SK-N-SH treated with all-trans-retinoic acid at 6 μM for 48 hours (cell line): ENCODE results near the gene ABHD17B.

ENCODE experiments used
- ATAC-seq: fragments of 200-7000 bp; cut with Tn5 transposase; 3 replicates; pipeline ENCODE4 v1.9.1; 2020; ENCODE audit warnings: mild to moderate bottlenecking, moderate library complexity
- ARNTL ChIP-seq: fragments of 450-650 bp; formaldehyde crosslinking; IDR thresholded peaks from 2 replicates; pipeline ENCODE4 v1.5.0; 2020; ENCODE audit warnings: low read depth, mild to moderate bottlenecking, moderate library complexity, borderline replicate concordance
- BACH2 ChIP-seq: fragments of 250-450 bp; sonication (Bioruptor Pico); IDR thresholded peaks from 2 replicates; pipeline ENCODE4 v1.9.0; 2021; ENCODE audit warnings: mild to moderate bottlenecking, borderline replicate concordance
- CREB5 ChIP-seq: fragments of 250-450 bp; sonication (Bioruptor Pico); IDR thresholded peaks from 2 replicates; pipeline ENCODE4 v1.5.1; 2020; ENCODE audit warnings: low read depth, mild to moderate bottlenecking, moderate library complexity
- CSDC2 ChIP-seq: fragments of 250-450 bp; sonication (Bioruptor Pico); IDR thresholded peaks from 2 replicates; pipeline ENCODE4 v1.5.0; 2020; ENCODE audit warnings: mild to moderate bottlenecking, moderate library complexity
- CSRNP3 ChIP-seq: fragments of 250-450 bp; sonication (Bioruptor Pico); IDR thresholded peaks from 2 replicates; pipeline ENCODE4 v1.5.1; 2021; ENCODE audit warnings: mild to moderate bottlenecking, moderate library complexity
- ESRRG ChIP-seq: fragments of 250-450 bp; sonication (Bioruptor Pico); IDR thresholded peaks from 2 replicates; pipeline ENCODE4 v1.6.1; 2021; ENCODE audit warnings: mild to moderate bottlenecking
- ISL1 ChIP-seq: fragments of 250-450 bp; sonication (Bioruptor Pico); IDR thresholded peaks from 2 replicates; pipeline ENCODE4 v2.1.2; 2022; ENCODE audit warnings: mild to moderate bottlenecking, moderate library complexity
- OSR1 ChIP-seq: fragments of 250-450 bp; sonication (Bioruptor Pico); IDR thresholded peaks from 2 replicates; pipeline ENCODE4 v1.8.0; 2022; ENCODE audit warnings: moderate library complexity, mild to moderate bottlenecking, inconsistent platforms
- PATZ1 ChIP-seq: fragments of 250-450 bp; sonication (Bioruptor Pico); IDR thresholded peaks from 2 replicates; pipeline ENCODE4 v1.8.0; 2020; ENCODE audit warnings: mild to moderate bottlenecking, moderate library complexity, borderline replicate concordance
- POU6F1 ChIP-seq: fragments of 250-450 bp; sonication (Bioruptor Pico); IDR thresholded peaks from 2 replicates; pipeline ENCODE4 v1.8.0; 2021; ENCODE audit warnings: low read depth, mild to moderate bottlenecking, moderate library complexity, borderline replicate concordance
- PPARA ChIP-seq: fragments of 250-450 bp; sonication (Bioruptor Pico); IDR thresholded peaks from 2 replicates; pipeline ENCODE4 v1.5.0; 2020; ENCODE audit warnings: mild to moderate bottlenecking, borderline replicate concordance
- RARB ChIP-seq: fragments of 250-450 bp; sonication (Bioruptor Pico); IDR thresholded peaks from 2 replicates; pipeline ENCODE4 v1.8.0; 2021; ENCODE audit warnings: mild to moderate bottlenecking, moderate library complexity
- SNAI2 ChIP-seq: fragments of 250-450 bp; sonication (Bioruptor Pico); IDR thresholded peaks from 2 replicates; pipeline ENCODE4 v1.5.0; 2020; ENCODE audit warnings: mild to moderate bottlenecking, moderate library complexity
- TCF4 ChIP-seq: fragments of 250-450 bp; sonication (Bioruptor Pico); IDR thresholded peaks from 2 replicates; pipeline ENCODE4 v1.8.0; 2021; ENCODE audit warnings: mild to moderate bottlenecking, moderate library complexity, borderline replicate concordance
- TOX ChIP-seq: fragments of 250-450 bp; sonication (Bioruptor Pico); IDR thresholded peaks from 2 replicates; pipeline ENCODE4 v1.8.0; 2021; ENCODE audit warnings: mild to moderate bottlenecking, moderate library complexity, borderline replicate concordance
- TSHZ2 ChIP-seq: fragments of 250-450 bp; sonication (Bioruptor Pico); IDR thresholded peaks from 2 replicates; pipeline ENCODE4 v1.5.0; 2020; ENCODE audit warnings: mild to moderate bottlenecking, moderate library complexity
- ZC3H10 ChIP-seq: fragments of 250-450 bp; sonication (Bioruptor Pico); IDR thresholded peaks from 2 replicates; pipeline ENCODE4 v1.5.1; 2021; ENCODE audit warnings: mild to moderate bottlenecking, moderate library complexity
- ZFP3 ChIP-seq: fragments of 250-450 bp; sonication (Bioruptor Pico); IDR thresholded peaks from 2 replicates; pipeline ENCODE4 v1.5.0; 2020; ENCODE audit warnings: mild to moderate bottlenecking, moderate library complexity
- ZFP30 ChIP-seq: fragments of 450-650 bp; formaldehyde crosslinking; IDR thresholded peaks from 2 replicates; pipeline ENCODE4 v1.5.0; 2022; ENCODE audit warnings: mild to moderate bottlenecking, moderate library complexity
- ZNF565 ChIP-seq: fragments of 450-650 bp; formaldehyde crosslinking; conservative IDR thresholded peaks from 2 replicates; pipeline ENCODE4 v1.5.0; 2020; ENCODE audit warnings: low read depth, mild to moderate bottlenecking, moderate library complexity
- ZNF70 ChIP-seq: fragments of 450-650 bp; formaldehyde crosslinking; IDR thresholded peaks from 2 replicates; pipeline ENCODE4 v1.5.0; 2020; ENCODE audit warnings: mild to moderate bottlenecking, moderate library complexity
- ZNF8 ChIP-seq: fragments of 450-650 bp; formaldehyde crosslinking; IDR thresholded peaks from 2 replicates; pipeline ENCODE4 v1.5.0; 2020; ENCODE audit warnings: mild to moderate bottlenecking, moderate library complexity

The ABHD17B gene

GRCh38 chr9:71876106-71876505 lies 34.9 kb downstream of the ABHD17B start:
- TF ChIP-seq ARNTL = no peak
- TF ChIP-seq ZNF70 = no peak
- TF ChIP-seq ISL1 (CRISPR knock-in tag) = no peak
- no peak for ATAC-seq

GRCh38 chr9:71875345-71875744 lies 35.6 kb downstream of the ABHD17B start:
- ATAC-seq = no peak
- TF ChIP-seq ARNTL = no peak
- no peak for TF ChIP-seq ZNF70
- TF ChIP-seq SNAI2 (CRISPR knock-in tag) = no peak
- TF ChIP-seq ZFP3 (CRISPR knock-in tag) = no peak
- no peak for TF ChIP-seq CSDC2 (CRISPR knock-in tag)
- no peak for TF ChIP-seq PPARA
- TF ChIP-seq BACH2 (CRISPR knock-in tag) = no peak
- no peak for TF ChIP-seq OSR1
- no peak for TF ChIP-seq TCF4 (CRISPR knock-in tag)

- no peak for ATAC-seq
- TF ChIP-seq ZNF8 (CRISPR knock-in tag) (no peak), CSRNP3 (CRISPR knock-in tag) (no peak), TSHZ2 (CRISPR knock-in tag) (no peak), POU6F1 (CRISPR knock-in tag) (no peak), PATZ1 (no peak), TOX (CRISPR knock-in tag) (no peak), CREB5 (no peak), ZC3H10 (CRISPR knock-in tag) (no peak), ISL1 (CRISPR knock-in tag) (no peak), ZFP30 (CRISPR knock-in tag) (no peak), ESRRG (CRISPR knock-in tag) (no peak), ZNF70 (no peak), ARNTL (no peak), ZNF565 (no peak)
Measured at GRCh38 chr9:71863631-71864030, 47.4 kb downstream of the ABHD17B start.

GRCh38 chr9:71861618-71862017 lies 49.4 kb downstream of the ABHD17B start:
- ATAC-seq = no peak
- TF ChIP-seq ZNF8 (CRISPR knock-in tag) = no peak
- TF ChIP-seq ZNF565 = no peak
- TF ChIP-seq ZC3H10 (CRISPR knock-in tag) = no peak
- no peak for TF ChIP-seq ISL1 (CRISPR knock-in tag)
- TF ChIP-seq TCF4 (CRISPR knock-in tag) = no peak
- TF ChIP-seq RARB (CRISPR knock-in tag) = no peak
- no peak for TF ChIP-seq PATZ1
